Measurements from ENCODE around the gene AIFM2. TPM values are rescaled to one million over a fixed set of nuclear protein-coding genes. Genes with fewer than 3 reads are reported as not detected.

The AIFM2 gene
- total and polyA plus RNA-seq, 2 of the 13 experiments (the other 11 are each of a cell fraction or from before 2014, with no cell fraction given): 20.3 to 29.5 TPM

- no peak for TF ChIP-seq DMTF1 (CRISPR knock-in tag; IDR thresholded peaks at IDR 0.05)
- no peak for TF ChIP-seq FOXA1 (IDR thresholded peaks at IDR 0.05)
- TF ChIP-seq FOXA1 (CRISPR knock-in tag; IDR thresholded peaks at IDR 0.05): no peak
- no peak for TF ChIP-seq ZKSCAN1 (IDR thresholded peaks at IDR 0.05; ENCODE audit: low read length)
- TF ChIP-seq TFDP1 (CRISPR knock-in tag; IDR thresholded peaks at IDR 0.05; ENCODE audit: borderline replicate concordance): no peak
- TF ChIP-seq HES4 (CRISPR knock-in tag; IDR thresholded peaks at IDR 0.05; ENCODE audit: borderline replicate concordance): no peak
- TF ChIP-seq TRIM24 (CRISPR knock-in tag; IDR thresholded peaks at IDR 0.05): no peak
Measured at GRCh38 chr10:70120417-70120816, 12.2 kb downstream of the AIFM2 start (continued).

- ATAC-seq (no peak), FAIRE-seq (no peak), DNase-seq (ENCODE audit: low spot score) (no peak)
- intact Hi-C loops (cut with micrococcal nuclease; ENCODE audit: unreplicated experiment) (no loop called here), in situ Hi-C loops (cut with HindIII; ENCODE audit: extremely low pct_ligation_motif_present, low pct_unique_long_range_greater_than_20kb) (no loop called here)
- TF ChIP-seq ZNF83 (CRISPR knock-in tag; IDR thresholded peaks at IDR 0.05; ENCODE audit: borderline replicate concordance) (no peak), ZNF639 (CRISPR knock-in tag; conservative IDR thresholded peaks at IDR 0.05) (no peak), ZNF350 (CRISPR knock-in tag; IDR thresholded peaks at IDR 0.05; ENCODE audit: borderline replicate concordance, low read depth) (no peak), ELF3 (CRISPR knock-in tag; IDR thresholded peaks at IDR 0.05) (no peak), ZNF652 (CRISPR knock-in tag; IDR thresholded peaks at IDR 0.05; ENCODE audit: borderline replicate concordance, low read depth) (no peak), SOX13 (IDR thresholded peaks at IDR 0.05) (no peak), SOX13 (CRISPR knock-in tag; conservative IDR thresholded peaks at IDR 0.05 in 1 of 2, IDR thresholded peaks at IDR 0.05 in 1 of 2) (no peak), ZNF282 (IDR thresholded peaks at IDR 0.05; ENCODE audit: partially characterized antibody) (no peak), CEBPG (CRISPR knock-in tag; IDR thresholded peaks at IDR 0.05) (no peak), POLR2AphosphoS5 (IDR thresholded peaks at IDR 0.05; ENCODE audit: low read depth, low read length) (no peak), FOXA3 (CRISPR knock-in tag; IDR thresholded peaks at IDR 0.05) (no peak), ZNF772 (CRISPR knock-in tag; IDR thresholded peaks at IDR 0.05) (no peak), IRX3 (CRISPR knock-in tag; IDR thresholded peaks at IDR 0.05; ENCODE audit: borderline replicate concordance, low read depth) (no peak), SP1 (IDR thresholded peaks at IDR 0.05) (no peak), SP1 (CRISPR knock-in tag; IDR thresholded peaks at IDR 0.05) (no peak), TRIM24 (CRISPR knock-in tag; IDR thresholded peaks at IDR 0.05) (no peak), ZMYM2 (CRISPR knock-in tag; IDR thresholded peaks at IDR 0.05) (no peak)
- POLR2A ChIA-PET: interaction anchor here (1.2 to 2.0 kb wide), 3 partner anchors 10 to 27 kb away, joined by 3 to 9 read pairs (median 3); partner anchors contain the start of gene TYSND1
- Histone ChIP-seq H3K9ac (ENCODE audit: insufficient read depth, low read depth, low read length) (no peak overlapping the region), H3K27ac (ENCODE audit: extremely low read length, insufficient read depth, low read length) (no peak overlapping the region), H3K36me3 (replicated peaks in 1 of 2; ENCODE audit: control insufficient read depth in 1 of 2, insufficient read depth in 2 of 2, low read length in 2 of 2) (peaks cover 27 to 76% of the 10 kb centered on the region in 2 experiments), H4K20me1 (ENCODE audit: insufficient read depth, low read length) (no peaks in the 10 kb centered on the region), H3K4me3 (replicated peaks in 1 of 3; ENCODE audit: insufficient read depth in 1 of 3, low read depth in 2 of 3, low read length in 3 of 3) (no peak overlapping the region), H3K4me2 (ENCODE audit: low read depth, low read length) (no peak overlapping the region), H3K9me3 (ENCODE audit: low read length) (no peaks in the 10 kb centered on the region), H3K79me2 (ENCODE audit: insufficient read depth, low read length) (no peaks in the 10 kb centered on the region), H2AFZ (ENCODE audit: low read length) (no peak overlapping the region), H3K27me3 (ENCODE audit: control insufficient read depth in 1 of 2, insufficient read depth in 2 of 2, low read length in 2 of 2) (no peaks in the 10 kb centered on the region), H3K4me1 (ENCODE audit: insufficient read depth, low read length) (no peaks in the 10 kb centered on the region)
- CTCF ChIA-PET (ENCODE audit: low intra/inter-chr PET ratio, low total read pairs): no interaction called here
- 96% methylated on average over 8 of the region's 8 CpGs for WGBS (ENCODE audit: low lambda C conversion rate)
- BruUV-seq (replicated peaks): no TSS peak
Measured at GRCh38 chr10:70119623-70120022, 13.0 kb downstream of the AIFM2 start.

All from HepG2 (cell line).